GM12878 (cell line): ENCODE data around the gene CFAP90. TPM values are rescaled to one million over a fixed set of nuclear protein-coding genes. Genes with fewer than 3 reads are reported as not detected.

Source experiments
- ATAC-seq: fragments of 200-7000 bp; cut with Tn5 transposase; 3 replicates; pipeline ENCODE4 v1.9.1; 2020; ENCODE audit warnings: mild to moderate bottlenecking, moderate library complexity
- BruUV-seq: library from RNA; stranded (reverse); fragments of 400-500 nt; replicated peaks from 2 replicates; lab custom pipeline; 2021; lab: Mats Ljungman, UMichigan
- CTCF ChIA-PET: fragments of 300-600 bp; sonication (Branson Sonifier 250); formaldehyde crosslinking; extraction: SDS; loops from one replicate; lab custom pipeline; 2021; ENCODE audit warnings: inconsistent platforms; lab: Yijun Ruan, JAX
- POLR2A ChIA-PET: fragments of 350-600 bp; formaldehyde crosslinking; extraction: SDS; loops from one replicate; lab custom pipeline; 2021; ENCODE audit warnings: inconsistent platforms; lab: Charles Lee
- RAD21 ChIA-PET: fragments of 300-600 bp; sonication (Branson Sonifier 250); formaldehyde crosslinking; loops from one replicate; lab custom pipeline; 2023; ENCODE audit warnings: antibody characterized with exemption; ENCODE audit not compliant: unreplicated experiment; lab: Charles Lee
- SMC1A ChIA-PET: fragments of 300-600 bp; sonication (Branson Sonifier 250); formaldehyde crosslinking; loops from one replicate; lab custom pipeline; 2023; ENCODE audit not compliant: unreplicated experiment, uncharacterized antibody; lab: Charles Lee
- DNase-seq: peaks from one replicate; pipeline ENCODE4 v3.0.0-alpha.2; 2011; ENCODE audit warnings: low read depth, low spot score
- FAIRE-seq: peaks from 3 replicates; lab custom pipeline; 2011; peaks lifted over from hg19 to GRCh38; lab: Jason Lieb, UNC
- H2AFZ ChIP-seq: 2 replicates; pipeline ENCODE4 v1.6.0; 2011; ENCODE audit warnings: low read depth, low read length, control low read depth; ENCODE audit not compliant: control insufficient read depth
- H3K27ac ChIP-seq: 2 replicates; pipeline ENCODE4 v1.5.1; 2011; ENCODE audit warnings: control low read depth; ENCODE audit not compliant: control insufficient read depth, insufficient read depth
- H3K27me3 ChIP-seq, 2 experiments: replicated peaks in 1 of 2; 2 replicates each; pipeline versions ENCODE4 v1.6.0 to v1.6.1; 2011; ENCODE audit warnings: low read length in 1 of 2; ENCODE audit not compliant: control insufficient read depth in 2 of 2, insufficient read depth in 2 of 2
- H3K36me3 ChIP-seq, 2 experiments: 2 replicates each; pipeline ENCODE4 v1.5.1; 2011; ENCODE audit warnings: low read length in 1 of 2; ENCODE audit not compliant: control insufficient read depth in 2 of 2, insufficient read depth in 2 of 2
- H3K4me1 ChIP-seq: 2 replicates; pipeline ENCODE4 v1.6.1; 2011; ENCODE audit warnings: mild to moderate bottlenecking, low read length, moderate library complexity, mixed read lengths; ENCODE audit not compliant: control insufficient read depth, insufficient read depth
- H3K4me2 ChIP-seq: 2 replicates; pipeline ENCODE4 v1.6.0; 2011; ENCODE audit warnings: control low read depth; ENCODE audit not compliant: control insufficient read depth, insufficient read depth
- H3K4me3 ChIP-seq: fragments of 200-600 bp; sonication (generic); 2 replicates; pipeline ENCODE4 v1.5.1; 2016
- H3K79me2 ChIP-seq: 2 replicates; pipeline ENCODE4 v1.6.0; 2011; ENCODE audit warnings: low read length; ENCODE audit not compliant: control insufficient read depth, insufficient read depth
- H3K9ac ChIP-seq: 2 replicates; pipeline ENCODE4 v1.8.0; 2011; ENCODE audit warnings: low read length, control low read depth, mixed read lengths; ENCODE audit not compliant: control insufficient read depth, insufficient read depth
- H3K9me3 ChIP-seq: replicated peaks from 3 replicates; pipeline ENCODE4 v1.5.1; 2011; ENCODE audit warnings: mild to moderate bottlenecking, low read length; ENCODE audit not compliant: control insufficient read depth, insufficient read depth
- H4K20me1 ChIP-seq: 2 replicates; pipeline ENCODE4 v1.6.0; 2011; ENCODE audit not compliant: control insufficient read depth, insufficient read depth
- BRCA1 ChIP-seq: IDR thresholded peaks from 2 replicates; pipeline ENCODE4 v1.6.1; 2011; ENCODE audit warnings: low read depth, low read length, improper control_type of control experiment
- CHD2 ChIP-seq: IDR thresholded peaks from 2 replicates; pipeline ENCODE4 v1.6.1; 2011; ENCODE audit warnings: low read depth, low read length, improper control_type of control experiment, borderline replicate concordance
- E2F4 ChIP-seq: IDR thresholded peaks from 2 replicates; pipeline ENCODE4 v1.6.1; 2012; ENCODE audit warnings: low read depth, low read length, improper control_type of control experiment
- ELK1 ChIP-seq: IDR thresholded peaks from 2 replicates; pipeline ENCODE4 v1.6.1; 2012; ENCODE audit warnings: low read depth, low read length, improper control_type of control experiment
- ESRRA ChIP-seq: IDR thresholded peaks from 2 replicates; pipeline ENCODE4 v1.6.1; 2012; ENCODE audit warnings: mild to moderate bottlenecking, low read length, improper control_type of control experiment
- ETV6 ChIP-seq, 2 experiments: fragments of 450-650 bp in 1 of 2; IDR thresholded peaks in 1 of 2; conservative IDR thresholded peaks in 1 of 2; 2 replicates each; pipeline ENCODE4 v1.6.1; 2014; ENCODE audit warnings: antibody characterized with exemption in 1 of 2, borderline replicate concordance in 1 of 2, low read depth in 1 of 2, mild to moderate bottlenecking in 1 of 2, moderate library complexity in 1 of 2
- IRF4 ChIP-seq: IDR thresholded peaks from 2 replicates; pipeline ENCODE4 v1.6.1; 2011; ENCODE audit warnings: low read depth, low read length
- MLLT1 ChIP-seq: fragments of 450-650 bp; IDR thresholded peaks from 2 replicates; pipeline ENCODE4 v1.6.1; 2016; ENCODE audit warnings: mild to moderate bottlenecking
- RCOR1 ChIP-seq: conservative IDR thresholded peaks from 2 replicates; pipeline ENCODE4 v1.6.1; 2012; ENCODE audit warnings: low read depth, low read length, improper control_type of control experiment
- SP1 ChIP-seq: IDR thresholded peaks from one replicate; pipeline ENCODE4 v1.6.1; 2011; ENCODE audit warnings: low read depth, low read length
- YBX1 ChIP-seq: fragments of 450-650 bp; IDR thresholded peaks from 2 replicates; pipeline ENCODE4 v1.6.1; 2016; ENCODE audit warnings: antibody characterized with exemption
- ZBED1 ChIP-seq: IDR thresholded peaks from 2 replicates; pipeline ENCODE4 v1.6.1; 2016; ENCODE audit warnings: borderline replicate concordance
- ZNF622 ChIP-seq: fragments of 450-650 bp; IDR thresholded peaks from 2 replicates; pipeline ENCODE4 v1.6.1; 2017; ENCODE audit warnings: mild to moderate bottlenecking, inconsistent platforms
- WGBS: methylation state at CpG from one replicate; pipeline ENCODE4 v1.1.6; 2016; ENCODE audit warnings: low lambda C conversion rate; ENCODE audit not compliant: insufficient replicate concordance, insufficient coverage; ENCODE audit errors: missing lambda C conversion rate; 5-methylcytosine and 5-hydroxymethylcytosine counted together
- in situ Hi-C: fragments of 300-500 bp; cut with MboI; formaldehyde crosslinking; loops from 9 replicates; pipeline ENCODE4 v1.14.3; 2018; ENCODE audit warnings: mixed read lengths
- intact Hi-C: fragments of 100-400 bp; cut with micrococcal nuclease; formaldehyde crosslinking; loops from one replicate; pipeline ENCODE4 v1.14.2; 2022; ENCODE audit not compliant: unreplicated experiment
- polyA plus RNA-seq, 11 experiments: library from polyadenylated mRNA; depleted of rRNA in 4 of 11; unstranded in 6 of 11; stranded (reverse) in 5 of 11; fragments of >200 nt; fragmentation: Nextera tagmentation in 4 of 11; fragmentation: Illumina TruSeq in 1 of 11; extraction: Ambion mirVana in 4 of 11; extraction: Trizol in 1 of 11; gene quantifications; 1 replicate in 1 of 11; 2 replicates in 10 of 11; pipeline versions ENCODE4 v1.2.1 to v1.2.3, GENCODE V29; 2011 to 2016; ENCODE audit warnings: inconsistent platforms in 2 of 11, missing spikeins in 2 of 11, low read depth in 1 of 11
- total RNA-seq, 4 experiments: library from RNA; depleted of rRNA in 3 of 4; stranded (reverse); fragments of >200 nt in 3 of 4; fragmentation: Illumina TruSeq in 1 of 4; extraction: Trizol in 1 of 4; gene quantifications; 2 replicates each; pipeline versions ENCODE4 v1.2.1 to v1.2.3, GENCODE V29; 2013 to 2021

CFAP90 gene
- total and polyA plus RNA-seq, 10 of the 15 experiments (the other 5 are each of a cell fraction or from before 2014, with no cell fraction given), result not detected

GRCh38 chr5:7851617-7852289, 820 bp upstream of the CFAP90 start:
- ATAC-seq (no peak), FAIRE-seq (no peak), DNase-seq (no peak)
- in situ Hi-C loops, result no loop called here
- POLR2A ChIA-PET, result no interaction called here
- TF ChIP-seq MLLT1, result no peak
- no peak for TF ChIP-seq YBX1
- no peak for TF ChIP-seq ZNF622
- no peak for TF ChIP-seq IRF4
- no peak for TF ChIP-seq ETV6 (conservative IDR thresholded peaks at IDR 0.05 in 1 of 2, IDR thresholded peaks at IDR 0.05 in 1 of 2; ENCODE audit: borderline replicate concordance in 1 of 2, low read depth in 1 of 2)
- no peak for TF ChIP-seq ESRRA
- TF ChIP-seq CHD2, result no peak
- no peak for TF ChIP-seq E2F4
- no peak for TF ChIP-seq ZBED1
- no peak for TF ChIP-seq BRCA1
- no peak for TF ChIP-seq SP1
- TF ChIP-seq RCOR1, result no peak
- no peak for TF ChIP-seq ELK1
- no peaks in the 10 kb centered on the region for H3K36me3 ChIP-seq
- CTCF ChIA-PET, result no interaction called here
- H3K27me3 ChIP-seq, result peaks cover 6 to 9% of the 10 kb centered on the region in 2 experiments; a peak in 3 of 4 replicates
- no peak overlapping the region for H3K4me2 ChIP-seq
- no peak overlapping the region for H3K4me3 ChIP-seq
- no peaks in the 10 kb centered on the region for H3K79me2 ChIP-seq
- RAD21 ChIA-PET, result no interaction called here
- no peaks in the 10 kb centered on the region for H4K20me1 ChIP-seq
- no peak overlapping the region for H3K9ac ChIP-seq
- SMC1A ChIA-PET, result no interaction called here
- 86% methylated on average over 8 of the region's 8 CpGs for WGBS
- no peaks in the 10 kb centered on the region for H3K4me1 ChIP-seq
- no peaks in the 10 kb centered on the region; the same call in 2 of the 3 replicates for H3K9me3 ChIP-seq
- no TSS peak for BruUV-seq
- intact Hi-C loops, result no loop called here
- H2AFZ ChIP-seq, result no peak overlapping the region
- H3K27ac ChIP-seq, result no peak overlapping the region
